Gastrocnemius medialis (tissue), 4 donors: ENCODE data around the gene SLC6A6.

ENCODE experiments used
- POLR2A ChIP-seq, 2 donors: fragments of 450-650 bp; IDR thresholded peaks; one replicate each; pipeline ENCODE4 v1.6.1; 2017; ENCODE audit warnings: antibody characterized with exemption in 2 of 2, mild to moderate bottlenecking in 2 of 2, moderate library complexity in 2 of 2
- TF ChIP-seq, protein P1 (sequence below), 5 experiments: fragments of 450-650 bp in 3 of 5; fragments of 200-600 bp in 2 of 5; sonication (generic) in 2 of 5; IDR thresholded peaks in 4 of 5; conservative IDR thresholded peaks in 1 of 5; 1 replicate in 4 of 5; 2 replicates in 1 of 5; pipeline ENCODE4 v1.5.1; 2016 to 2019; ENCODE audit warnings: antibody characterized with exemption in 5 of 5, mild to moderate bottlenecking in 3 of 5, moderate library complexity in 3 of 5

DNA sequence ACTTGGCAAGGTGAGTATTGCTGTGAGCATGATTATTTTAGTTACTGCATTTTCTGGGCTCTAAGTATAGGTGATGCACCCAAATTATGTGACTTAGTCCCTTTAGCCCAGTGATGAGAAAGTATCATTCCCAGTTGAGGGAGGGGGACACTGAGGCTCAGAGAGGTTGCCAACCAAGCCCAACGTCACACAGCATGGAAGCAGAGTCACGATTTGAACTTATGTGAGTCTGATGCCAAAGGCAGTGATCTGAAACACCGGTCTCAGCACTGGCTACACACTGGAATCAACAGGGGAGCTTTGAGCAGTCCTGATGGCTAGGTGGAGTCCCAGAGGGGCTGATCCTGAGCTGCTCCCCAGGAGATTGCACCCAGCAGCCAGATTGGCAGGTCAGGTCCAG, 39.5 kb upstream of the SLC6A6 start:
- TF ChIP-seq, protein P1, sequence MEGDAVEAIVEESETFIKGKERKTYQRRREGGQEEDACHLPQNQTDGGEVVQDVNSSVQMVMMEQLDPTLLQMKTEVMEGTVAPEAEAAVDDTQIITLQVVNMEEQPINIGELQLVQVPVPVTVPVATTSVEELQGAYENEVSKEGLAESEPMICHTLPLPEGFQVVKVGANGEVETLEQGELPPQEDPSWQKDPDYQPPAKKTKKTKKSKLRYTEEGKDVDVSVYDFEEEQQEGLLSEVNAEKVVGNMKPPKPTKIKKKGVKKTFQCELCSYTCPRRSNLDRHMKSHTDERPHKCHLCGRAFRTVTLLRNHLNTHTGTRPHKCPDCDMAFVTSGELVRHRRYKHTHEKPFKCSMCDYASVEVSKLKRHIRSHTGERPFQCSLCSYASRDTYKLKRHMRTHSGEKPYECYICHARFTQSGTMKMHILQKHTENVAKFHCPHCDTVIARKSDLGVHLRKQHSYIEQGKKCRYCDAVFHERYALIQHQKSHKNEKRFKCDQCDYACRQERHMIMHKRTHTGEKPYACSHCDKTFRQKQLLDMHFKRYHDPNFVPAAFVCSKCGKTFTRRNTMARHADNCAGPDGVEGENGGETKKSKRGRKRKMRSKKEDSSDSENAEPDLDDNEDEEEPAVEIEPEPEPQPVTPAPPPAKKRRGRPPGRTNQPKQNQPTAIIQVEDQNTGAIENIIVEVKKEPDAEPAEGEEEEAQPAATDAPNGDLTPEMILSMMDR (IDR thresholded peaks at IDR 0.05 in 4 of 5, conservative IDR thresholded peaks at IDR 0.05 in 1 of 5) = no peak
- TF ChIP-seq POLR2A (IDR thresholded peaks at IDR 0.05) = no peak
